ENCODE results near the gene TAF11. TPM values are rescaled to one million over a fixed set of nuclear protein-coding genes. Genes with fewer than 3 reads are reported as not detected.
"Not testable (repeated sequence)": the region's sequence is repeated elsewhere in the genome, so short reads cannot be mapped to it uniquely, and the experiment has no call there.

Gene TAF11, protein sequence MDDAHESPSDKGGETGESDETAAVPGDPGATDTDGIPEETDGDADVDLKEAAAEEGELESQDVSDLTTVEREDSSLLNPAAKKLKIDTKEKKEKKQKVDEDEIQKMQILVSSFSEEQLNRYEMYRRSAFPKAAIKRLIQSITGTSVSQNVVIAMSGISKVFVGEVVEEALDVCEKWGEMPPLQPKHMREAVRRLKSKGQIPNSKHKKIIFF
- total RNA-seq (2013) = 36.3 TPM
- 10 to 100 TPM; 22.9 to 29.9 (median 26.0) TPM for polyA plus RNA-seq
- 6.8 and 8.4 TPM in 2 replicates for polyA minus RNA-seq
- total RNA-seq = 14.4 to 47.2 (median 30.5) reads per million in 11 experiments

DNA sequence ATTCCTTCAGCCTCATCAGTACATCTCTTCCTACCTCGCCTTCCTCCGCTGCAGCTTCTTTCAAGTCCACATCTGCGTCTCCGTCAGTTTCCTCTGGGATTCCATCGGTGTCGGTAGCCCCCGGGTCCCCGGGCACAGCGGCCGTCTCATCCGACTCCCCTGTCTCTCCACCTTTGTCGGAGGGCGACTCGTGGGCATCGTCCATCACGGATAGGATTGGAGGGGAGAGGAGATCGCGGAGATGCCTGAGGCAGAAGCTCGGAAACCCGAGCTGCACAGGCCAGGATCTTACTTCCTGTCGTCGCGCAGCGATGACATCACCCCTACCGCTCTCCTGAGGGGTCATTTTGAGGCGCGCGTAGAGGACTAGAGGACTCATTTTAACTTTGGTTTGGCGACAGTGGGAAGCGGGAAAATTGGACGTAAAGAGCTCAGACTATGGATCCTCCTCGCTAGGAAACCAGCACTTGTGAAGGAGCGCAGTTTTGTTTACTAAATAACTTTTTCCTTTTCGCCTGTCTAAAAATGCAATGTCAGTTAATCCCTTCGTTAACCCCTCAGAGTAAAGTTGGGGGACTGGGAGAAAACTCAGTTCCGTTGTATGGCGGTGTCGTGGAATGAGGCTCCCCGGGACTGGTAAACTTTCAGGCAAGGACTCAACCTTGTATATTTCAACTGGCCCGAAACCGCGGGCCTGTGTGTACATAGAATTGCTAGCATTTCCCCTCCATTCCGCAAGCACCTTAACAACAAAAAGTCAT, at the start of gene TAF11:
TAF11 (minus strand) TSS at position 290 of the 761 bp plus-strand sequence; CDS start at position 205, 85 bp downstream.
- peaks cover 8% of the 10 kb centered on the region for H4K20me1 ChIP-seq (ENCODE audit: insufficient read depth, low read length)
- H3K27me3 ChIP-seq (ENCODE audit: control insufficient read depth in 2 of 2, insufficient read depth in 2 of 2, low read length in 2 of 2) = no peaks in the 10 kb centered on the region
- H3K9ac ChIP-seq (ENCODE audit: insufficient read depth, low read length, poor library complexity, severe bottlenecking) = peak within 1 kb of the TSS; percentile 82
- Mint-ChIP-seq H3K27ac (peak within 1 kb of the TSS; percentile 98 to 100 (median 98)), H3K27me3 (ENCODE audit: low read depth in 3 of 3) (no peaks in the 10 kb centered on the region), H3K4me1 (peaks cover 33% of the 10 kb centered on the region), H3K9me3 (peaks cover 0 to 5% (median 0%) of the 10 kb centered on the region in 7 donors), H3K36me3 (peaks cover 15 to 20% of the 10 kb centered on the region in 2 donors), H3K4me3 (peak within 1 kb of the TSS; percentile 99)
- H2AFZ ChIP-seq (ENCODE audit: insufficient read depth, low read depth, low read length, poor library complexity, severe bottlenecking) = peak within 1 kb of the TSS; percentile 86
- H3K4me3 ChIP-seq (replicated peaks in 1 of 3; ENCODE audit: low read depth in 2 of 3, low read length in 3 of 3) = peak within 1 kb of the TSS; percentile 84 to 97 (median 96)
- peaks cover 83% of the 10 kb centered on the region for H3K79me2 ChIP-seq (ENCODE audit: insufficient read depth, low read length)
- no peaks in the 10 kb centered on the region for H3K9me3 ChIP-seq (replicated peaks in 1 of 2; ENCODE audit: control insufficient read depth in 1 of 2, insufficient read depth in 1 of 2, low read length in 2 of 2)
- H3K4me1 ChIP-seq (ENCODE audit: control insufficient read depth in 1 of 2, insufficient read depth in 2 of 2, low read length in 2 of 2) = peaks cover 26 to 41% of the 10 kb centered on the region in 2 donors
- intact Hi-C loops (cut with micrococcal nuclease) = loop anchor here (2.0 to 10.0 kb wide), 4 partner anchors 93 to 157 kb away; partner anchors contain the start of genes SNRPC (in 2 of the 2) and BLTP3A (in 1 of the 2)
- DNase-seq = peak; percentile 89 to 93 (median 89)
- H3K27ac ChIP-seq (ENCODE audit: low read depth in 1 of 2, low read length in 2 of 2) = peak within 1 kb of the TSS; percentile 83 to 90
- WGBS (ENCODE audit: insufficient coverage) = 0% methylated on average over 18 of the region's 43 CpGs
- peaks cover 3 to 17% of the 10 kb centered on the region in 2 donors for H3K36me3 ChIP-seq (replicated peaks in 1 of 2; ENCODE audit: control insufficient read depth in 1 of 2, insufficient read depth in 2 of 2, low read length in 2 of 2)
- no peak for TF ChIP-seq CTCF (IDR thresholded peaks at IDR 0.05)
- H3K4me2 ChIP-seq (replicated peaks; ENCODE audit: extremely low read depth, low read length, poor library complexity, severe bottlenecking) = peak within 1 kb of the TSS; percentile 98

DNA sequence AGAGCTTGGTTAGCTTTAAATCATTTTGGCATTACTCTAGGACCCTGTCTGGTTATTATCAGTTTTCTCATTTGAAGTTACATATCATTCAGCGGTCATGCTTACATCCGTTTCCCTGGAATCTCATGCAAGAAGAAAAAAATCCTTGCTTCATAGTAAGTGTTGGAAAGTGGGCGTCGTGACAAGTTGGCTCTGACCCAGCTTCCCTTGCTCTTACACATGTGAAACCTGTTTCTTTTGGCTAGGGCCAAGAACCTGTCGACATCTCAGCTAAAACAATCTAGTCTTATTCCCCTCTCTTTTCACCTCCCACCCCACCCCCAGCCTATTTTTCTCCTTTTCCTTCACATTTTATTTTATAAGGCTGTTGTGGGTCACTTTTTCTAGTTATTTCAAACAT, 46.7 kb upstream of the TAF11 start:
- Mint-ChIP-seq H3K27ac (no peak overlapping the region), H3K36me3 (peaks cover 8 to 22% of the 10 kb centered on the region in 2 donors), H3K4me1 (peaks cover 42% of the 10 kb centered on the region), H3K27me3 (ENCODE audit: low read depth in 3 of 3) (no peaks in the 10 kb centered on the region), H3K9me3 (no peaks in the 10 kb centered on the region), H3K4me3 (no peak overlapping the region)
- Histone ChIP-seq H3K79me2 (ENCODE audit: insufficient read depth, low read length) (peaks cover 47% of the 10 kb centered on the region), H3K4me1 (ENCODE audit: control insufficient read depth in 1 of 2, insufficient read depth in 2 of 2, low read length in 2 of 2) (peaks cover 6 to 13% of the 10 kb centered on the region in 2 donors), H3K9ac (ENCODE audit: insufficient read depth, low read length, poor library complexity, severe bottlenecking) (no peak overlapping the region), H4K20me1 (ENCODE audit: insufficient read depth, low read length) (peaks cover 96% of the 10 kb centered on the region), H3K4me3 (replicated peaks in 1 of 3; ENCODE audit: low read depth in 2 of 3, low read length in 3 of 3) (no peak overlapping the region), H2AFZ (ENCODE audit: insufficient read depth, low read depth, low read length, poor library complexity, severe bottlenecking) (no peak overlapping the region), H3K9me3 (replicated peaks in 1 of 2; ENCODE audit: control insufficient read depth in 1 of 2, insufficient read depth in 1 of 2, low read length in 2 of 2) (no peaks in the 10 kb centered on the region), H3K4me2 (replicated peaks; ENCODE audit: extremely low read depth, low read length, poor library complexity, severe bottlenecking) (no peak overlapping the region), H3K36me3 (replicated peaks in 1 of 2; ENCODE audit: control insufficient read depth in 1 of 2, insufficient read depth in 2 of 2, low read length in 2 of 2) (no peaks in the 10 kb centered on the region), H3K27ac (ENCODE audit: low read depth in 1 of 2, low read length in 2 of 2) (no peak overlapping the region), H3K27me3 (ENCODE audit: control insufficient read depth in 2 of 2, insufficient read depth in 2 of 2, low read length in 2 of 2) (no peaks in the 10 kb centered on the region)
- no peak for TF ChIP-seq CTCF (IDR thresholded peaks at IDR 0.05)
- intact Hi-C loops (cut with micrococcal nuclease) = no loop called here
- WGBS (ENCODE audit: insufficient coverage) = 35% methylated on average over 5 of the region's 5 CpGs
- DNase-seq = no peak

- Mint-ChIP-seq H3K36me3 (peaks cover 8 to 17% of the 10 kb centered on the region in 2 donors), H3K4me1 (peaks cover 32% of the 10 kb centered on the region)
- H3K4me2 ChIP-seq (replicated peaks; ENCODE audit: extremely low read depth, low read length, poor library complexity, severe bottlenecking); H3K27ac ChIP-seq (ENCODE audit: low read depth in 1 of 2, low read length in 2 of 2); H3K9me3 ChIP-seq (replicated peaks in 1 of 2; ENCODE audit: control insufficient read depth in 1 of 2, insufficient read depth in 1 of 2, low read length in 2 of 2); H3K36me3 ChIP-seq (replicated peaks in 1 of 2; ENCODE audit: control insufficient read depth in 1 of 2, insufficient read depth in 2 of 2, low read length in 2 of 2); H3K9me3 Mint-ChIP-seq; H3K9ac ChIP-seq (ENCODE audit: insufficient read depth, low read length, poor library complexity, severe bottlenecking); H3K4me3 Mint-ChIP-seq; H3K27me3 Mint-ChIP-seq (ENCODE audit: low read depth in 3 of 3); H3K27ac Mint-ChIP-seq; DNase-seq; H3K4me3 ChIP-seq (replicated peaks in 1 of 3; ENCODE audit: low read depth in 2 of 3, low read length in 3 of 3); H3K27me3 ChIP-seq (ENCODE audit: control insufficient read depth in 2 of 2, insufficient read depth in 2 of 2, low read length in 2 of 2); H2AFZ ChIP-seq (ENCODE audit: insufficient read depth, low read depth, low read length, poor library complexity, severe bottlenecking); intact Hi-C loops (cut with micrococcal nuclease): not testable (repeated sequence)
- Histone ChIP-seq H3K4me1 (ENCODE audit: control insufficient read depth in 1 of 2, insufficient read depth in 2 of 2, low read length in 2 of 2) (peaks cover 6 to 11% of the 10 kb centered on the region in 2 donors), H4K20me1 (ENCODE audit: insufficient read depth, low read length) (peaks cover 95% of the 10 kb centered on the region), H3K79me2 (ENCODE audit: insufficient read depth, low read length) (peaks cover 42% of the 10 kb centered on the region)
- WGBS (ENCODE audit: insufficient coverage) = 98% methylated on average over 6 of the region's 12 CpGs
Observed at GRCh38 chr6:34932202-34932601, 44.4 kb upstream of the TAF11 start.
